Natural killer cell (primary cell): Measurements from ENCODE around the gene CTSG. TPM values are rescaled to one million over a fixed set of nuclear protein-coding genes. Genes with fewer than 3 reads are reported as not detected.
"Not testable (repeated sequence)": the region's sequence is repeated elsewhere in the genome, so short reads cannot be mapped to it uniquely, and the experiment has no call there.

Source experiments
- ATAC-seq, 3 donors: fragments of 150-1000 bp in 2 of 3; fragments of 200-7000 bp in 1 of 3; cut with Tn5 transposase; 1 replicate in 1 of 3; 2 replicates in 2 of 3; pipeline ENCODE4 v1.10.0; 2021; ENCODE audit warnings: mild to moderate bottlenecking in 2 of 3, moderate library complexity in 2 of 3
- DNase-seq, 2 donors: peaks; one replicate each; pipeline versions ENCODE4 v3.0.0 to v3.0.0-alpha.2; 2013 to 2021; ENCODE audit warnings: mixed read lengths in 1 of 2
- H3K27ac ChIP-seq: one replicate; pipeline ENCODE4 v1.5.1; 2013; ENCODE audit warnings: mild to moderate bottlenecking, low read length
- H3K27me3 ChIP-seq: one replicate; pipeline ENCODE4 v1.6.1; 2013; ENCODE audit warnings: low read length; ENCODE audit not compliant: control insufficient read depth, insufficient read depth
- H3K36me3 ChIP-seq: one replicate; pipeline ENCODE4 v1.6.1; 2013; ENCODE audit warnings: low read length; ENCODE audit not compliant: control insufficient read depth, insufficient read depth
- H3K4me1 ChIP-seq: one replicate; pipeline ENCODE4 v1.6.1; 2013; ENCODE audit warnings: low read length; ENCODE audit not compliant: control insufficient read depth, insufficient read depth
- H3K4me3 ChIP-seq: one replicate; pipeline ENCODE4 v1.5.1; 2013; ENCODE audit warnings: low read length
- H3K9me3 ChIP-seq: one replicate; pipeline ENCODE4 v1.6.1; 2013; ENCODE audit warnings: low read length; ENCODE audit not compliant: control insufficient read depth, insufficient read depth
- H3K27ac Mint-ChIP-seq, 2 donors: one replicate each; pipeline ENCODE4 v1.8.0; 2022; ENCODE audit warnings: mild to moderate bottlenecking in 2 of 2, mixed read lengths in 2 of 2, moderate library complexity in 1 of 2
- H3K27me3 Mint-ChIP-seq, 2 donors: one replicate each; pipeline ENCODE4 v1.8.0; 2022; ENCODE audit warnings: low read depth in 2 of 2, mixed read lengths in 2 of 2
- H3K36me3 Mint-ChIP-seq: one replicate; pipeline ENCODE4 v1.8.0; 2022; ENCODE audit warnings: mixed read lengths
- H3K4me1 Mint-ChIP-seq, 2 donors: one replicate each; pipeline ENCODE4 v1.8.0; 2022; ENCODE audit warnings: mixed read lengths in 2 of 2
- H3K4me3 Mint-ChIP-seq: one replicate; pipeline ENCODE4 v1.8.0; 2022; ENCODE audit warnings: mild to moderate bottlenecking, moderate library complexity, mixed read lengths
- H3K9me3 Mint-ChIP-seq, 2 donors: one replicate each; pipeline ENCODE4 v1.8.0; 2022; ENCODE audit warnings: mixed read lengths in 2 of 2
- WGBS: methylation state at CpG from one replicate; pipeline ENCODE4 v1.1.7; 2013; ENCODE audit warnings: missing lambda C conversion rate; ENCODE audit not compliant: insufficient coverage; 5-methylcytosine and 5-hydroxymethylcytosine counted together
- intact Hi-C: fragments of 100-400 bp; cut with micrococcal nuclease; formaldehyde crosslinking; loops from one replicate; pipeline ENCODE4 v1.14.2; 2022
- total RNA-seq, 4 donors: library from RNA; stranded (reverse); fragments of 120-200 nt in 1 of 4; gene quantifications; one replicate each; pipeline versions ENCODE4 v1.2.3 to v1.2.4, GENCODE V29; 2013 to 2022
- TF ChIP-seq, protein P1 (sequence below): fragments of 200-600 bp; IDR thresholded peaks from one replicate; pipeline ENCODE4 v1.8.0; 2022; ENCODE audit warnings: antibody characterized with exemption

Gene CTSG
- total RNA-seq, 3 donors from 2014 or later (not counting 1 experiment from before 2014, with no cell fraction given) = 0.43 to 1.0 TPM; not detected in 1

DNA sequence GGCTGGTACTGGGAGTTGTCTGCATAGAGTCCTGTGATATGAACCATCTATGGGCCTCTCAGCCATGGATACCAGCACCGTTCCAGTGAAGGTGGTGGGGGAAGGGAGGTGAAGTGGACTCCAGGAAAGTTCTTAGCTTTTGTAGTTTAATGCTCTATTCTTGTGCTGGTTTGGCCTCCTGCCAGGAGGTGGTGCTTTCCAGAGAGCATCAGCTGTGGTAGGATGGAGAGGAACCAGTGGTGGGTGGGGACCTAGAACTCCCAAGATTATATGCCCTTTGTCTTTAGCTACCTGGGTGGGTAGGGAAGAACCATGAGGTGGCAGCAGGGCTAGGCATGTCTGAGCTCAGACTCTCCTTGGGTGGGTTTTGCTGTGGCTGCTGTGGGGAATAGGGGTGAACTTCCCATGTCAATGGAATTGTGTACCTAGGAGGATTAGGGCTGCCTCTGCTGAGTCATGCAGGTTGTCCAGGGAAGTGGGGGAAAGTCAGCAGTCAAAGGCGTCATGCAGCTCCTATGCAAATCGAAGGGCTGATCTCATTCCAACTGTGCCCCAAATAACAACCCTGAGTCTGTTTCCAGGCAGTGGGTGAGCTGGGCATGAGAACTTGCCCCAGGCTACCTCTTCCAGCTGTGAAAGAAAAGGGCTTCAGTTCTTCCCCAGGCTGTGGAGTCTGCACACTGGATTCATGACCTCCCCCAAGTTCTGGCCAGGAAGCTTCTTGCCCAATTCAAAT, 19.2 kb upstream of the CTSG start:
- no peaks in the 10 kb centered on the region for H3K4me1 ChIP-seq
- H3K27ac ChIP-seq = no peak overlapping the region
- no peaks in the 10 kb centered on the region for H3K36me3 ChIP-seq
- Mint-ChIP-seq H3K27me3 (peaks cover 7 to 8% of the 10 kb centered on the region in 2 donors), H3K4me3 (no peak overlapping the region), H3K27ac (no peak overlapping the region), H3K4me1 (no peaks in the 10 kb centered on the region), H3K36me3 (peaks cover 16% of the 10 kb centered on the region), H3K9me3 (no peaks in the 10 kb centered on the region)
- H3K4me3 ChIP-seq = no peak overlapping the region
- ATAC-seq (no peak), DNase-seq (no peak)
- peaks cover 12% of the 10 kb centered on the region for H3K9me3 ChIP-seq
- no peaks in the 10 kb centered on the region for H3K27me3 ChIP-seq
- TF ChIP-seq, protein P1, sequence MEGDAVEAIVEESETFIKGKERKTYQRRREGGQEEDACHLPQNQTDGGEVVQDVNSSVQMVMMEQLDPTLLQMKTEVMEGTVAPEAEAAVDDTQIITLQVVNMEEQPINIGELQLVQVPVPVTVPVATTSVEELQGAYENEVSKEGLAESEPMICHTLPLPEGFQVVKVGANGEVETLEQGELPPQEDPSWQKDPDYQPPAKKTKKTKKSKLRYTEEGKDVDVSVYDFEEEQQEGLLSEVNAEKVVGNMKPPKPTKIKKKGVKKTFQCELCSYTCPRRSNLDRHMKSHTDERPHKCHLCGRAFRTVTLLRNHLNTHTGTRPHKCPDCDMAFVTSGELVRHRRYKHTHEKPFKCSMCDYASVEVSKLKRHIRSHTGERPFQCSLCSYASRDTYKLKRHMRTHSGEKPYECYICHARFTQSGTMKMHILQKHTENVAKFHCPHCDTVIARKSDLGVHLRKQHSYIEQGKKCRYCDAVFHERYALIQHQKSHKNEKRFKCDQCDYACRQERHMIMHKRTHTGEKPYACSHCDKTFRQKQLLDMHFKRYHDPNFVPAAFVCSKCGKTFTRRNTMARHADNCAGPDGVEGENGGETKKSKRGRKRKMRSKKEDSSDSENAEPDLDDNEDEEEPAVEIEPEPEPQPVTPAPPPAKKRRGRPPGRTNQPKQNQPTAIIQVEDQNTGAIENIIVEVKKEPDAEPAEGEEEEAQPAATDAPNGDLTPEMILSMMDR = no peak
- 92% methylated on average over 3 of the region's 3 CpGs for WGBS
- intact Hi-C loops = no loop called here

DNA sequence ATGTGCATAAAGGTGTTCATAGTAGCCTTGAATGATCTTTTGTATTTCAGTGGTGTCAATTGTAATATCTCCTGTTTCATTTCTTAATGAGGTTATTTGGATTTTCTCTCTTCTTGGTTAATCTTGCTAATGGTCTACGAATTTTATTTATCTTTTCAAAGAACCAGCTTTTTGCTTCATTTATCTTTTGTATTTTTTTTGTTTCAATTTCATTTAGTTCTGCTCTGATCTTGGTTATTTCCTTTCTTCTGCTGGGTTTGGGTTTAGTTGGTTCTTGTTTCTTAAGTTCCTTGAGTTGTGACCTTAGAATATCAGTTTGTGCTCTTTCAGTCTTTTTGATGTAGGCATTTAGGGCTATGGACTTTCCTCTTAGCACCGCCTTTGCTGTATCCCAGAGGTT, 15.0 kb upstream of the CTSG start:
- H3K4me1 Mint-ChIP-seq, H3K9me3 Mint-ChIP-seq, H3K4me3 ChIP-seq, H3K27me3 ChIP-seq, intact Hi-C loops, H3K4me3 Mint-ChIP-seq, H3K4me1 ChIP-seq, ATAC-seq, H3K9me3 ChIP-seq, H3K27ac Mint-ChIP-seq, H3K36me3 ChIP-seq, H3K27ac ChIP-seq, DNase-seq: not testable (repeated sequence)
- peaks cover 21% of the 10 kb centered on the region for H3K36me3 Mint-ChIP-seq
- WGBS = no CpG with 5 or more reads among the region's 2 CpGs
- H3K27me3 Mint-ChIP-seq = peaks cover 12 to 22% of the 10 kb centered on the region in 2 donors

DNA sequence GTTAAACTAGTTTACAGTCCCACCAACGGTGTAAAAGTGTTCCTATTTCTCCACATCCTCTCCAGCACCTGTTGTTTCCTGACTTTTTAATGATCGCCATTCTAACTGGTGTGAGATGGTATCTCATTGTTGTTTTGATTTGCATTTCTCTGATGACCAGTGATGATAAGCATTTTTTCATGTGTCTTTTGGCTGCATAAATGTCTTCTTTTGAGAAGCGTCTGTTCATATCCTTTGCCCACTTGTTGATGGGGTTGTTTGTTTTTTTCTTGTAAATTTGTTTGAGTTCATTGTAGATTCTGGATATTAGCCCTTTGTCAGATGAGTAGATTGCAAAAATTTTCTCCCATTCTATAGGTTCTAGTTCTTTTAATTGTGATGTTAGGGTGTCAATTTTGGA, 8.4 kb upstream of the CTSG start:
- H3K27ac ChIP-seq, H3K4me3 Mint-ChIP-seq, H3K27ac Mint-ChIP-seq, H3K27me3 ChIP-seq, ATAC-seq, H3K4me1 ChIP-seq, H3K9me3 Mint-ChIP-seq, H3K4me3 ChIP-seq, DNase-seq, H3K36me3 ChIP-seq, H3K4me1 Mint-ChIP-seq, intact Hi-C loops, H3K9me3 ChIP-seq: not testable (repeated sequence)
- peaks cover 11% of the 10 kb centered on the region for H3K36me3 Mint-ChIP-seq
- no CpG with 5 or more reads among the region's 3 CpGs for WGBS
- peaks cover 0 to 11% of the 10 kb centered on the region in 2 donors for H3K27me3 Mint-ChIP-seq

DNA sequence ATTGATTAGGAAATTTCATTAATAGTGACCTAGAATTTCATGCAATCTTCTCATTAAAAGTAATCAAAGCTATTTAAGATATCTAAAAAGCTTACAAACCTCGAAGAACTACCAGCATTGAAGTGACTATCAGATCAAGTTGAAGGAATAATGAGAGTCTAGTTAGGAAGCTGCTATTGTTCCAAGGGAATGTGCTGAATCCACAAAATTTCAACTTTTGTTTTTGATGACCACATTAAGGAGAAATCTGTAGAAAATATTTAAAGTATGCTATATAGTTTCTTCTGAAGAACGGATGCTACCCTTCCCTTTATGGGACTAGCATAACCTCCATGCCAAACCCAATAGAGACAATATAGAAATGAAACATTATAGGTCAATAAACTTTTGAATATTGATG, 2.5 kb upstream of the CTSG start:
- no peaks in the 10 kb centered on the region for H3K9me3 ChIP-seq
- peaks cover 4% of the 10 kb centered on the region for H3K4me1 ChIP-seq
- Mint-ChIP-seq H3K9me3 (no peaks in the 10 kb centered on the region), H3K4me1 (peaks cover 0 to 24% of the 10 kb centered on the region in 2 donors), H3K27me3 (no peaks in the 10 kb centered on the region), H3K4me3 (no peak overlapping the region), H3K36me3 (no peaks in the 10 kb centered on the region), H3K27ac (no peak overlapping the region)
- H3K4me3 ChIP-seq = no peak overlapping the region
- intact Hi-C loops = no loop called here
- H3K27ac ChIP-seq = no peak overlapping the region
- no peak for DNase-seq
- H3K27me3 ChIP-seq = no peaks in the 10 kb centered on the region
- H3K36me3 ChIP-seq = no peaks in the 10 kb centered on the region
- TF ChIP-seq, protein P1 = no peak
- 83% methylated on average over 1 of the region's 2 CpGs for WGBS
- ATAC-seq = no peak
